ENCODE measurements around the gene RADIL.

RADIL gene

GRCh38 chr7:4878336-4879335 lies 4.9 kb downstream of the RADIL start:
- H3K36me3 ChIP-seq (ENCODE audit: insufficient read depth, low read length) = no peaks in the 10 kb centered on the region; the same call in 1 of the 2 replicates
- no peak overlapping the region for H3K4me3 ChIP-seq
- no peak for DNase-seq (ENCODE audit: low read depth, low spot score)
- H3K9me3 ChIP-seq (ENCODE audit: low read depth, low read length) = no peaks in the 10 kb centered on the region
- H3K27ac ChIP-seq = no peak overlapping the region
- no peak overlapping the region for H3K9ac ChIP-seq (ENCODE audit: insufficient read length)
- TF ChIP-seq EZH2 (IDR thresholded peaks at IDR 0.05) (no peak), POLR2AphosphoS5 (IDR thresholded peaks at IDR 0.05; ENCODE audit: borderline replicate concordance, low read depth, low read length) (no peak), FOXP2 (optimal IDR thresholded peaks at IDR 0.05; ENCODE audit: control extremely low read depth, extremely low read length, insufficient read depth) (no peak)

DNA sequence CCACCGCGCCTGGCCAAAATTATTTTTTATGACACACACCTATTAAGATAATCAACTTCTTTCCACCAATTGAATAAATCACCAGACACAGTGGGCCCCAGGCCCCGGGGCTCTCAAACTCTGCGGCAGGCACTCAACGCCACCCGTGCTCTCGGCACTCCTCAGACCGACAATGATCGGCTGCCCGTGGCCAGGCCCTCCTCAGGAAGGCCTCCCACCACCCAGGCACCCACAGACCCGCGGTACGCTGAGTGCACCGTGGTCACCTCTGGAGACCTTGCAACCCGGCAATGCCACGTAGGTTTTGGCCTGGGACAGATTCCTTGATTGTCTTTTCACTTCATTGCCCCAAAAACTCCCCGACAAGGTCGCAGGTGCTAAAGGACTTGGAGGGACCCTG lies 6.9 kb downstream of the RADIL start:
- H3K4me3 ChIP-seq = no peak overlapping the region
- no peak for DNase-seq (ENCODE audit: low read depth, low spot score)
- no peak overlapping the region for H3K9ac ChIP-seq (ENCODE audit: insufficient read length)
- H3K36me3 ChIP-seq (ENCODE audit: insufficient read depth, low read length) = no peaks in the 10 kb centered on the region; the same call in 1 of the 2 replicates
- H3K9me3 ChIP-seq (ENCODE audit: low read depth, low read length) = no peaks in the 10 kb centered on the region
- TF ChIP-seq POLR2AphosphoS5 (IDR thresholded peaks at IDR 0.05; ENCODE audit: borderline replicate concordance, low read depth, low read length) (no peak), EZH2 (IDR thresholded peaks at IDR 0.05) (no peak), FOXP2 (optimal IDR thresholded peaks at IDR 0.05; ENCODE audit: control extremely low read depth, extremely low read length, insufficient read depth) (no peak)
- H3K27ac ChIP-seq = no peak overlapping the region

GRCh38 chr7:4875391-4875790 lies 8.1 kb downstream of the RADIL start:
- Histone ChIP-seq H3K9me3 (ENCODE audit: low read depth, low read length) (no peaks in the 10 kb centered on the region), H3K36me3 (ENCODE audit: insufficient read depth, low read length) (no peaks in the 10 kb centered on the region; the same call in 1 of the 2 replicates), H3K4me3 (no peak overlapping the region), H3K9ac (ENCODE audit: insufficient read length) (no peak overlapping the region), H3K27ac (no peak overlapping the region)
- DNase-seq (ENCODE audit: low read depth, low spot score) = no peak
- no peak for TF ChIP-seq POLR2AphosphoS5 (IDR thresholded peaks at IDR 0.05; ENCODE audit: borderline replicate concordance, low read depth, low read length)
- TF ChIP-seq FOXP2 (optimal IDR thresholded peaks at IDR 0.05; ENCODE audit: control extremely low read depth, extremely low read length, insufficient read depth) = no peak
- TF ChIP-seq EZH2 (IDR thresholded peaks at IDR 0.05) = no peak

- Histone ChIP-seq H3K9ac (ENCODE audit: insufficient read length) (no peak overlapping the region), H3K4me3 (no peak overlapping the region), H3K36me3 (ENCODE audit: insufficient read depth, low read length) (no peaks in the 10 kb centered on the region; the same call in 1 of the 2 replicates), H3K27ac (no peak overlapping the region), H3K9me3 (ENCODE audit: low read depth, low read length) (no peaks in the 10 kb centered on the region)
- TF ChIP-seq POLR2AphosphoS5 (IDR thresholded peaks at IDR 0.05; ENCODE audit: borderline replicate concordance, low read depth, low read length) = no peak
- no peak for TF ChIP-seq EZH2 (IDR thresholded peaks at IDR 0.05)
- no peak for TF ChIP-seq FOXP2 (optimal IDR thresholded peaks at IDR 0.05; ENCODE audit: control extremely low read depth, extremely low read length, insufficient read depth)
- no peak for DNase-seq (ENCODE audit: low read depth, low spot score)
These were observed 10.2 kb downstream of the RADIL start for GRCh38 chr7:4873071-4873944.

- Histone ChIP-seq H3K9me3 (ENCODE audit: low read depth, low read length) (no peaks in the 10 kb centered on the region), H3K27ac (no peak overlapping the region), H3K36me3 (ENCODE audit: insufficient read depth, low read length) (no peaks in the 10 kb centered on the region; the same call in 1 of the 2 replicates), H3K4me3 (no peak overlapping the region), H3K9ac (ENCODE audit: insufficient read length) (no peak overlapping the region)
- TF ChIP-seq FOXP2 (optimal IDR thresholded peaks at IDR 0.05; ENCODE audit: control extremely low read depth, extremely low read length, insufficient read depth) (no peak), POLR2AphosphoS5 (IDR thresholded peaks at IDR 0.05; ENCODE audit: borderline replicate concordance, low read depth, low read length) (no peak), EZH2 (IDR thresholded peaks at IDR 0.05) (no peak)
- DNase-seq (ENCODE audit: low read depth, low spot score) = no peak
These were observed 11.4 kb downstream of the RADIL start for GRCh38 chr7:4871930-4872675.

DNA sequence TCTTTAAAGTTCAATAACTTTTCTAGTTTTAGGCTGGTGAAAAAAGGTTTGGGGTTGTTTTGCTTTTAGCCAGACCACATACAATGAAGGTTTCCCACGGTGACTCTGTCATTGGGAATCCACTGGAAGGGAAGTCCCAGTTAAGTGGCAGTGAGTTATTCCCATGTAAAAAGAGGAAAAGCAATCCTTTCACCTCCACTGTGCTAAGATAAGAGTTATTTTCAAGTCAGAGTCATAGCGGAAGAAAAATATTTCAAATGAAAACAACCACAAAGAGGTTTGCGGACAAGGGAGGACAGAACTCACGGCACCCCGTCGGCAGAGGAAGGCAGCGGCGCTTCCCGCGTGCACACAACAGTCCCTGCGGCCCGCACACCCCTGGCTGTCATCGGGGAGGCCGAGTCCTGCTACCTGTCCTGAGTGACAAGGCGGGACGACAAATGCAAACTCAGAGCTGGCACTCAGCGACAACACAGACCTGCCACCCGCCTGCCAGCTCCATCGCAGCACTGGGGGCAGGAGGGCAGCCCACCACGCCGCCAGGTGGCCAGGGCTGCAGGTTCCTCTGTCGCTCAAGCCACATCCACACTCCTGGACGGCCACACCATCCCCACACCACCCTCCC lies 12.3 kb downstream of the RADIL start:
- no peaks in the 10 kb centered on the region for H3K9me3 ChIP-seq (ENCODE audit: low read depth, low read length)
- no peak for DNase-seq (ENCODE audit: low read depth, low spot score)
- no peaks in the 10 kb centered on the region for H3K36me3 ChIP-seq (ENCODE audit: insufficient read depth, low read length)
- no peak overlapping the region for H3K9ac ChIP-seq (ENCODE audit: insufficient read length)
- no peak overlapping the region for H3K4me3 ChIP-seq
- TF ChIP-seq FOXP2 (optimal IDR thresholded peaks at IDR 0.05; ENCODE audit: control extremely low read depth, extremely low read length, insufficient read depth) (no peak), EZH2 (IDR thresholded peaks at IDR 0.05) (no peak), POLR2AphosphoS5 (IDR thresholded peaks at IDR 0.05; ENCODE audit: borderline replicate concordance, low read depth, low read length) (no peak)
- no peak overlapping the region for H3K27ac ChIP-seq

- H3K36me3 ChIP-seq (ENCODE audit: insufficient read depth, low read length) = no peaks in the 10 kb centered on the region
- H3K4me3 ChIP-seq = no peak overlapping the region
- H3K9me3 ChIP-seq (ENCODE audit: low read depth, low read length) = no peaks in the 10 kb centered on the region
- no peak overlapping the region for H3K27ac ChIP-seq
- TF ChIP-seq FOXP2 (optimal IDR thresholded peaks at IDR 0.05; ENCODE audit: control extremely low read depth, extremely low read length, insufficient read depth) = no peak
- no peak for TF ChIP-seq EZH2 (IDR thresholded peaks at IDR 0.05)
- TF ChIP-seq POLR2AphosphoS5 (IDR thresholded peaks at IDR 0.05; ENCODE audit: borderline replicate concordance, low read depth, low read length) = no peak
- no peak for DNase-seq (ENCODE audit: low read depth, low spot score)
- no peak overlapping the region for H3K9ac ChIP-seq (ENCODE audit: insufficient read length)
These were observed 15.0 kb downstream of the RADIL start for GRCh38 chr7:4868493-4868892.

All from SK-N-MC (cell line).